Left lung (tissue), 10 donors: ENCODE results near the gene EIPR1. TPM values are rescaled to one million over a fixed set of nuclear protein-coding genes. Genes with fewer than 3 reads are reported as not detected.

Source experiments
- ATAC-seq: fragments of 200-7000 bp; cut with Tn5 transposase; one replicate; pipeline ENCODE4 v1.9.1; 2020; ENCODE audit warnings: moderate library complexity
- DNase-seq, 4 donors: peaks; one replicate each; pipeline ENCODE4 v3.0.0-alpha.2; 2013 to 2020
- H3K27ac ChIP-seq, 2 donors: fragments of 200-600 bp; sonication (generic) in 1 of 2; one replicate each; pipeline versions ENCODE4 v1.5.0 to v1.8.0; 2020 to 2021
- H3K27me3 ChIP-seq, 2 donors: fragments of 200-600 bp; sonication (generic) in 1 of 2; one replicate each; pipeline versions ENCODE4 v1.5.0 to v1.8.0; 2020 to 2021
- H3K36me3 ChIP-seq, 2 donors: fragments of 200-600 bp; sonication (generic) in 1 of 2; one replicate each; pipeline versions ENCODE4 v1.5.0 to v1.8.0; 2020 to 2021
- H3K4me1 ChIP-seq, 2 donors: fragments of 200-600 bp; one replicate each; pipeline ENCODE4 v1.8.0; 2021
- H3K4me3 ChIP-seq, 2 donors: fragments of 200-600 bp; sonication (generic) in 1 of 2; one replicate each; pipeline versions ENCODE4 v1.5.0 to v1.8.0; 2020 to 2021; ENCODE audit warnings: mild to moderate bottlenecking in 1 of 2
- H3K9me3 ChIP-seq, 2 donors: fragments of 200-600 bp; sonication (generic) in 1 of 2; one replicate each; pipeline versions ENCODE4 v1.5.0 to v1.8.0; 2020 to 2021
- CTCF ChIP-seq, 2 donors: fragments of 200-600 bp; sonication (generic) in 1 of 2; IDR thresholded peaks; one replicate each; pipeline versions ENCODE4 v1.5.0 to v1.8.0; 2021; ENCODE audit warnings: antibody characterized with exemption in 2 of 2
- intact Hi-C, 2 donors: fragments of 100-400 bp; cut with DNase I; formaldehyde crosslinking; loops; one replicate each; pipeline versions ENCODE4 v1.11.2 to v1.14.2; 2022
- polyA plus RNA-seq, 6 donors: library from polyadenylated mRNA; unstranded; fragments of 120-200 nt; gene quantifications; one replicate each; pipeline ENCODE4 v1.2.1, GENCODE V29; 2013; ENCODE audit not compliant: insufficient read length in 6 of 6
- total RNA-seq, 2 donors: library from RNA; stranded (reverse); fragmentation: NEBNext Ultra II Directional; extraction: Animal tissue kit (Norgen Biotek cat#: 25700); gene quantifications; one replicate each; pipeline ENCODE4 v1.2.1, GENCODE V29; 2021
- donor health status: DM: no; HTN: yes; CAD: no.
- donor health status: DM: no; HTN: no; CAD: no.

Gene EIPR1
- total and polyA plus RNA-seq, 8 donors = 18.1 to 24.4 (median 21.0) TPM

- no peak for ATAC-seq
- no peak for DNase-seq
- Histone ChIP-seq H3K27me3 (no peaks in the 10 kb centered on the region), H3K27ac (no peak overlapping the region), H3K9me3 (no peaks in the 10 kb centered on the region), H3K4me1 (no peaks in the 10 kb centered on the region), H3K4me3 (no peak overlapping the region), H3K36me3 (peaks cover 0 to 45% of the 10 kb centered on the region in 2 donors)
- no peak for TF ChIP-seq CTCF (IDR thresholded peaks at IDR 0.05)
- intact Hi-C loops = no loop called here
These were observed 202.1 kb downstream of the EIPR1 start for GRCh38 chr2:3175568-3175955.

- Histone ChIP-seq H3K27ac (no peak overlapping the region), H3K4me1 (no peaks in the 10 kb centered on the region), H3K36me3 (peaks cover 0 to 45% of the 10 kb centered on the region in 2 donors), H3K9me3 (no peaks in the 10 kb centered on the region), H3K27me3 (no peaks in the 10 kb centered on the region), H3K4me3 (no peak overlapping the region)
- no peak for DNase-seq
- intact Hi-C loops = no loop called here
- no peak for ATAC-seq
- TF ChIP-seq CTCF (IDR thresholded peaks at IDR 0.05) = no peak
These were observed 202.7 kb downstream of the EIPR1 start for GRCh38 chr2:3174626-3175567.

- DNase-seq (no peak), ATAC-seq (no peak)
- TF ChIP-seq CTCF (IDR thresholded peaks at IDR 0.05) = no peak
- Histone ChIP-seq H3K9me3 (no peaks in the 10 kb centered on the region), H3K27me3 (no peaks in the 10 kb centered on the region), H3K4me3 (no peak overlapping the region), H3K36me3 (peaks cover 0 to 45% of the 10 kb centered on the region in 2 donors), H3K4me1 (no peaks in the 10 kb centered on the region), H3K27ac (no peak overlapping the region)
- intact Hi-C loops = no loop called here
These were observed 204.6 kb downstream of the EIPR1 start for GRCh38 chr2:3173031-3173430.

GRCh38 chr2:3172265-3172935 lies 205.2 kb downstream of the EIPR1 start:
- H3K4me1 ChIP-seq = no peaks in the 10 kb centered on the region
- intact Hi-C loops = no loop called here
- H3K9me3 ChIP-seq = no peaks in the 10 kb centered on the region
- DNase-seq = no peak
- no peak for ATAC-seq
- no peaks in the 10 kb centered on the region for H3K27me3 ChIP-seq
- TF ChIP-seq CTCF (IDR thresholded peaks at IDR 0.05) = no peak
- peaks cover 0 to 43% of the 10 kb centered on the region in 2 donors for H3K36me3 ChIP-seq
- H3K27ac ChIP-seq = no peak overlapping the region
- no peak overlapping the region for H3K4me3 ChIP-seq
